Measurements from ENCODE around the gene IMMP2L.

Gene IMMP2L

DNA sequence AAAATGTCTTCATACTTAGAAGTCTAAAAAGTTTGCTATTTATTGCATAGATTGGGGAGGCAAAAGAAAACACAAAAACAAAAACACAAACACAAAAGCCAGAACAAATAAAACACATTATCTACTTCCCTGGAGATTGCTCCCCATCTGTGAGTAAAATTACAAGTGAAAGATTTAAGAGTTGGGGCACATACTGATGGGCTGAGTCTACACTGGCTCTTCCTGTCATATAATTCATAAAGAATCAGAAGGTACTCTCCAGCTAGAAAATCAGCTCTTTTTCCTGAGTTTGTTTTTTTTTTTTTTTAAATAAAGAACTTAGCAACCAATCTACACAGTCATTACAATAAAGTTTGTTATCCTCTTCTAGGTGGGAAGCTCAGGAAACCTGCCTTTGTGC lies 663.8 kb downstream of the IMMP2L start:
- DNase-seq, result no peak

DNA sequence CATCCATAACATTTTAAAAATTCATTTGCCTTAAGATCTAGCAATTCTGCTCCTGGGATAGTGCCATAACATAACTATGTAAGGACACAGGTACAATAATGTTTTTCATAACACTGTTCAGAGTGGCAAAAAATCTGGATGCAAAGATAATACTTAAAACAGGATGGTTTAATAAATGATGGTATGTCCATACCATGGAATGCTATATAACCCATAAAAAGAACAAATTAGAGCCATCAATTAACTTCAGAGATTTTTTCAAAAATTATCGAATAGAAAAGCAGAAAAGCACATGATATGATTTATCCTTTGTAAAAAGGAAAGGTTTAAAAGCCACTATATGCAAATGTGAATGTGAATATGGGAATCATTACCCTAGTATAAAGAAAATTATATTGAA lies 664.8 kb downstream of the IMMP2L start:
- no peak for DNase-seq

GRCh38 chr7:110894111-110894510 lies 668.2 kb downstream of the IMMP2L start:
- no peak for DNase-seq

GRCh38 chr7:110891197-110891596 lies 671.1 kb downstream of the IMMP2L start:
- no peak for DNase-seq

- no peak for DNase-seq
These were observed 672.2 kb downstream of the IMMP2L start for GRCh38 chr7:110890101-110890500.

- no peak for DNase-seq
These were observed 673.0 kb downstream of the IMMP2L start for GRCh38 chr7:110889335-110889734.

DNA sequence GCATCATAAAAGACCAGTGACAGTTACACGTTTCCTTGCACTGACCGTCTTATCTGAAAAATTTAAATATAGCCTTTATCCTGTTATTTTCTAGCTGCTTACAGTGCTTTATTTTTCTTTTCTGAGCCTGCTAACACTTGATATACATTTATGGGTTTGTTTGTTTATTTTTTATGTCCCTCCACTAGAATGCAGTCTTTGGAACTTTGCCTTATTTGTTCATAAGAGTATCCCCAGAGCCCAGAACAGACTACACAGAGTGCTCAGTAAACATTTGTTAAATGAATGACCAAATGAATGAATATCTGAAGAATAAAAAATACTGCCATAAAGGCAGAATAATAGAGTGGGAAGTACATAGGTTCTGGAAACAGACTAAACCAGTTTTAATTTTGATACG lies 673.7 kb downstream of the IMMP2L start:
- no peak for DNase-seq

DNA sequence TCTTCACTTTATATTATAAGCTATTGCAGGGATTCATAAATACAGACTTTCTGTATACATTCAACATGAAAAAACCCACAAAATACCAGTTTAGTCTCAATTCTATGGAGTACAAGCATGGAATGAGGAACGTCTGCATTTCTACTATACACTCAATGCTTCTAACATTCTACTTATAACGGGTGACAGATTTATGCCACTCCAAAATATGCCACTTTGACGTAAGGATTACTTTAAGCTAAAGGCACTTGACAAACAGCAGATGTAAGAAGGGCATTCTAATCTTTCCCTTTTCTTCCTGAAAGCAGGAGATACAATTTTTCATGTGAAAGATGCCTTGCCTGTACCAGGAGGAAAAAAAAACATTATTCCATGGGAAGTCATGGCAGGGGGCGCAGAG lies 676.8 kb downstream of the IMMP2L start:
- DNase-seq, result no peak

- no peak for DNase-seq
These were observed 680.6 kb downstream of the IMMP2L start for GRCh38 chr7:110881721-110882120.

- DNase-seq, result no peak
These were observed 681.3 kb downstream of the IMMP2L start for GRCh38 chr7:110880971-110881370.

GRCh38 chr7:110877016-110877415 lies 685.3 kb downstream of the IMMP2L start:
- no peak for DNase-seq

- DNase-seq, result no peak
These were observed 686.9 kb downstream of the IMMP2L start for GRCh38 chr7:110875346-110875745.

DNA sequence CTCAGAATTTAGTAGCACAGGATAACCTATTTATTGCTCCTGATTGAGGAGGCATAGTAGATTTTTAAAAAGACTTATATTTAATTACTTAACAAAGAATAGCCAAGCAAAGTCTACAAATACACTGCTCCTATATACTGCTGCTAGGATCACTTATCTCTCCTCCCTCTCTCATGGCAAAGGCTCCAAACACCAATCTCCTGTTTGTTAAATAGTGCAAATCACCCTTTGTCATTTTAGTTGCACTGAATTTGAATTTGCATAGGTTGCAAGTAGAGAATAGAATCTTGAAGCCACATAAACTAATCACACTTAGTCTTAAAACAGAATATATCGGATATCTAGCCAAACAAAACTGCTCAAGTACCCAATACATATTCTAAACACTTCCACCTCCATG lies 690.4 kb downstream of the IMMP2L start:
- DNase-seq, result no peak

DNA sequence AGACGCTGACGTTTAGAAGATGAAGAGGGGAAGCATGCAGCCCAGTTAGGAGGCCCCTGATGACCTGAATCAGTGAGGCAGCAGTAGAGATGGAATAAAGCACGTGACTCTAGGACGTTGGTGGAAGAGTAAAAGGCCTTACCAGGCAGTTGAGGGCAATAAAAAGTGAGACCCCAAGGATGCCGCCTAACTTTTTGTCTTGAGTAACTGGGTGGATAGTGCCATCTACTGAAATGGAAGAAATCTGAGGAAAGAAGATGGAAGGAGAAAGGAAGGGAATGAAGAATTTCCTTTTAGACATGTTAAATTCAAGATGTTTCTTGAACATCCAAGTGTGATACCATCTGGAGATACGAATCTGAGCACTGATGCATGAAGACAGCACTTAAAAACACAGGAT lies 691.4 kb downstream of the IMMP2L start:
- DNase-seq, result no peak

GRCh38 chr7:110868458-110868857 lies 693.8 kb downstream of the IMMP2L start:
- DNase-seq, result no peak

- DNase-seq, result no peak
These were observed 694.5 kb downstream of the IMMP2L start for GRCh38 chr7:110867771-110868170.

GRCh38 chr7:110863258-110863657 lies 699.0 kb downstream of the IMMP2L start:
- no peak for DNase-seq

GRCh38 chr7:110861163-110861562 lies 701.1 kb downstream of the IMMP2L start:
- no peak for DNase-seq

DNA sequence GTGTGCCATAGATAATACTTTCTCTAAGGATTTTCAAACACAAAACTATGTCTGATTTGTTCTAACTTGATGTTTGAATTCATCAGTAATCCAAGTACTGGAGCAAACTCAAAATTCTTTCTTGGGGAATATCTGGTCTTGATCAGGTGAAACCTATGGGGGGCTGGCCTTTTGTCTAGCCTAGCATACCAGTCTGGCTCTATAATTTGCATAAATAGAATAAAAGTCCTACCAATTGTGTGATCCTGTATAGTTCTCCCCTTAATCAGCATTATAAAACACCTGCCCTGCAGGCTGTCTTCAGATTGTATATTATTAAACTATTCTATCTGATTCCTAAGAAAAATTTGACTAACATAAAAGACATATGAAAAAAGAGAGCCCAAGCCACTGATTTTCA lies 705.2 kb downstream of the IMMP2L start:
- DNase-seq, result no peak

DNA sequence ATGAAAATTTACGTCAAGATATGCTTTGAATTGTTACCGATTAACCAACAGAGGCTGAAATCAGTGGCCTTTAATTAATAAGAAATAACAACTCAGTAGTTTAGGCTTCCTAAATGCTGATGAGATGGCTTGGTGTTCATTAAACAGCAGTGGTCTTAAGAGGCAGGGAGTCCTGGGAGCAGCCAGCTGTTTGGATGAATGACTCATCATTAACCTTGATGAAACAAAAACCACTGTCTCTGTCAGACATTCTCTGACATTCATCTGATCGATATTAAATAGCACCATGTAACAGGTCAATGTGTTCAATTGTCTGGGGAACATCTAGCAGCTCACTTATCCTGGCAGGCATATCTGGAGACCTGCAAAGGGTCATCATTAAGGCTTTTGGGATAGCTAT lies 705.6 kb downstream of the IMMP2L start:
- DNase-seq, result no peak

GRCh38 chr7:110854651-110855050 lies 707.6 kb downstream of the IMMP2L start:
- DNase-seq, result no peak

DNA sequence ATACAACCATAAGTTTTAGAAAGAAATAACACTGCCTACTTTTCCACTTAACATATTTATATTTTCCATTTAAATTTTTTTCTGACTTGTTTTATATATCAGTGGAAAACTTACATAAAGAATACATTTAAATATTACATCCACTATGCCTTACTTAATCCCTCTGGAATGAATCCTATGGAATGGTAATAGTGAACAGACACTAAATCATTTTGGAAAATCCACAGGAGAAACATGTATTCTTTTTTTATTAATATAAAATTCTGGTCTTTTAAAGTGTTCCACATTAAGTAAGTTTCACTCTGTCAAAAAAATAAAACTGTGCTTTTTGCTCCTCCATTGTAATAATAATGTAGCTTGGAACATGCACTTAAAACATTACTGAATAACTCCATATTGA lies 708.1 kb downstream of the IMMP2L start:
- DNase-seq, result no peak

DNA sequence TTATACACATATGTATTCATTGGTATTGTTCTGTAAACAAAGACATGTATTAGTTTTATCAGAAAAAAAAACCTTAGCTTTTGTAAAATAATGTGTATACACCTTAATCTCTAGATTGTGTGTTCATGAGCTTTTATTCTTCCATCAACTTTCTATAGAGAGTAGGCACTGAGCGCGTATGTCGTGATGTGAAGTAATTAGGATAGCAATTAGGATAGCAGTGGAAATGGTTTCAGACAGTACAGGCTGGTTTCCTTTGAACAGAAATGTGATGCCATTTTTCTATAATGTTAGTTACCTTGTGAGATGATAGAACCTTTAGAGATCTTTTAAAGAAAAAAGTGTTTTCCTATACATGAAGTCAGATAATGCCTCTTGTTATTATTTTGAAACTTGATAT lies 709.0 kb downstream of the IMMP2L start:
- no peak for DNase-seq

DNA sequence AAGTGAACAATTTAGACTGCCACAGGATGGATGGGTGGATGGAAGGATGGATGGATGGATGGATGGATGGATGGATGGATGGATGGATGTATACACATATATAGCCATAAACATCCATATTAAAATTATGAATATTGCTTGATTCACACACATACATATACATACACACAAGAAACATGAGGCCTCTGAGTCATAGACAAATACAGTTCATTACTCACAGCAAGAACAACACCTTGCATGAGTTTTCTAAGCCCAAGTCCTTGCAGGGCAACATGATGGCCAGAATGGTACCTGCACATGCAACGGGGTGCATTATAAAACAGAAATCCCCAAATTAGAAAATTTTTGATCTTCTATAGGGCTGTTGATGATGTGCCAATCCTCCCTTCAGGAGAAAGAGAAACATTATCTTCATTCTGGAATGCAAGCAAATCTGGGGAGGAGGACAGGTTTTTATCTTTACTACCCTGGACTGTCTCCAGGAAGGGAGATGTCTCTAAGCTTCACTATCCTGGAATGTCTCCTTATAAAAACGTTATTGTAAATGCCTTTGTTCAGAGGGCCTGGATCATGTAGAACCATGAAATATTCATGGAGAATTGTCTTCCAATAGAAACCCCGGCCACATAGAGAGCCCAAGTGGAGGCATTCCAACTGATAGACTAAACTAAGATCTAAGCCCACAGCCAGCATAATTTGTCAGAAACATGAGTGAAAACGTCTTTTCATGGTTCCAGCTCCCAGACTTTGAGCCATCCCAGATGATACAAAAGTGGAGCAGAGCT lies 709.9 kb downstream of the IMMP2L start:
- DNase-seq, result no peak

- no peak for DNase-seq
These were observed 712.1 kb downstream of the IMMP2L start for GRCh38 chr7:110850224-110850623.
